Stimulated activated CD4-positive, alpha-beta T cell treated with anti-CD3 and anti-CD28 coated beads, Interleukin-12 subunit alpha, Interleukin-12 subunit beta, amount 100 ng/mL, for 24 hours (primary cell): ENCODE results near the gene TIGD3.
"Not testable (repeated sequence)": the region's sequence is repeated elsewhere in the genome, so short reads cannot be mapped to it uniquely, and the experiment has no call there.

Experiments used
- DNase-seq, 2 experiments: peaks; one replicate each; pipeline ENCODE4 v3.0.0-alpha.2; 2020; ENCODE audit warnings: low read depth in 2 of 2

TIGD3 gene

GRCh38 chr11:65325435-65325834 lies 29.1 kb upstream of the TIGD3 start:
- DNase-seq: no peak

GRCh38 chr11:65327021-65327420 lies 27.5 kb upstream of the TIGD3 start:
- no peak for DNase-seq

GRCh38 chr11:65329478-65329877 lies 25.1 kb upstream of the TIGD3 start:
- no peak for DNase-seq

- peak; percentile 60 to 88 for DNase-seq
Measured at GRCh38 chr11:65329944-65330403, 24.6 kb upstream of the TIGD3 start.

GRCh38 chr11:65330544-65330943 lies 24.0 kb upstream of the TIGD3 start:
- DNase-seq: no peak

- not testable (repeated sequence) for DNase-seq
Measured at GRCh38 chr11:65332591-65332990, 22.0 kb upstream of the TIGD3 start.

- DNase-seq: no peak
Measured at GRCh38 chr11:65334696-65335295, 19.8 kb upstream of the TIGD3 start.

GRCh38 chr11:65338676-65339075 lies 15.9 kb upstream of the TIGD3 start:
- no peak for DNase-seq

- DNase-seq: no peak
Measured at GRCh38 chr11:65340226-65340625, 14.3 kb upstream of the TIGD3 start.

GRCh38 chr11:65341856-65342255 lies 12.7 kb upstream of the TIGD3 start:
- no peak for DNase-seq

- no peak for DNase-seq
Measured at GRCh38 chr11:65351511-65351910, 3.0 kb upstream of the TIGD3 start.

GRCh38 chr11:65352783-65353182 lies 1.8 kb upstream of the TIGD3 start:
- DNase-seq: no peak

GRCh38 chr11:65353376-65353775 lies 1.2 kb upstream of the TIGD3 start:
- DNase-seq: no peak

- no peak for DNase-seq
Measured at GRCh38 chr11:65353900-65354264, 669 bp upstream of the TIGD3 start.

- peak in 1 of 2 experiments; percentile 41 for DNase-seq
Measured at GRCh38 chr11:65355013-65355775, 643 bp downstream of the TIGD3 start.

- DNase-seq: no peak
Measured at GRCh38 chr11:65355776-65356393, 1.3 kb downstream of the TIGD3 start.

GRCh38 chr11:65356394-65356972 lies 1.9 kb downstream of the TIGD3 start:
- no peak for DNase-seq

- DNase-seq: no peak
Measured at GRCh38 chr11:65357856-65358356, 3.4 kb downstream of the TIGD3 start.

- no peak for DNase-seq
Measured at GRCh38 chr11:65362320-65362931, 7.9 kb downstream of the TIGD3 start.

GRCh38 chr11:65362966-65363365 lies 8.4 kb downstream of the TIGD3 start:
- DNase-seq: no peak

- no peak for DNase-seq
Measured at GRCh38 chr11:65363770-65364169, 9.2 kb downstream of the TIGD3 start.

- DNase-seq: no peak
Measured at GRCh38 chr11:65366340-65366773, 11.8 kb downstream of the TIGD3 start.
